Measurements from ENCODE around the gene NBEA.
"Not testable (repeated sequence)": the region's sequence is repeated elsewhere in the genome, so short reads cannot be mapped to it uniquely, and the experiment has no call there.

Gene NBEA

GRCh38 chr13:34951528-34951927, 9.5 kb downstream of the NBEA start:
- DNase-seq = no peak

- DNase-seq = no peak
Measured at GRCh38 chr13:34959489-34959888, 17.4 kb downstream of the NBEA start.

- DNase-seq = no peak
Measured at GRCh38 chr13:34964558-34964957, 22.5 kb downstream of the NBEA start.

GRCh38 chr13:34967851-34968562, 25.9 kb downstream of the NBEA start:
- DNase-seq = no peak

GRCh38 chr13:34969539-34969938, 27.5 kb downstream of the NBEA start:
- not testable (repeated sequence) for DNase-seq

GRCh38 chr13:34970961-34971360, 28.9 kb downstream of the NBEA start:
- DNase-seq = no peak

- DNase-seq = no peak
Measured at GRCh38 chr13:34971473-34971872, 29.4 kb downstream of the NBEA start.

- not testable (repeated sequence) for DNase-seq
Measured at GRCh38 chr13:34985199-34985598, 43.1 kb downstream of the NBEA start.

- DNase-seq = no peak
Measured at GRCh38 chr13:34988330-34988791, 46.3 kb downstream of the NBEA start.

GRCh38 chr13:34990399-34991214, 48.5 kb downstream of the NBEA start:
- DNase-seq = no peak

- DNase-seq = no peak
Measured at GRCh38 chr13:34993470-34993869, 51.4 kb downstream of the NBEA start.

- not testable (repeated sequence) for DNase-seq
Measured at GRCh38 chr13:35003734-35004133, 61.7 kb downstream of the NBEA start.

- DNase-seq = no peak
Measured at GRCh38 chr13:35005051-35005450, 63.0 kb downstream of the NBEA start.

GRCh38 chr13:35014606-35015213, 72.6 kb downstream of the NBEA start:
- no peak for DNase-seq

GRCh38 chr13:35016362-35017112, 74.5 kb downstream of the NBEA start:
- no peak for DNase-seq

- no peak for DNase-seq
Measured at GRCh38 chr13:35025314-35025713, 83.2 kb downstream of the NBEA start.

- no peak for DNase-seq
Measured at GRCh38 chr13:35028338-35028867, 86.3 kb downstream of the NBEA start.

- DNase-seq = no peak
Measured at GRCh38 chr13:35039012-35039411, 96.9 kb downstream of the NBEA start.

- DNase-seq = no peak
Measured at GRCh38 chr13:35046587-35046986, 104.5 kb downstream of the NBEA start.

GRCh38 chr13:35055705-35056104, 113.6 kb downstream of the NBEA start:
- DNase-seq = no peak

- DNase-seq = no peak
Measured at GRCh38 chr13:35057858-35058257, 115.8 kb downstream of the NBEA start.

- DNase-seq = not testable (repeated sequence)
Measured at GRCh38 chr13:35058585-35058984, 116.5 kb downstream of the NBEA start.

- no peak for DNase-seq
Measured at GRCh38 chr13:35086667-35087066, 144.6 kb downstream of the NBEA start.
